GM06990 (cell line): ENCODE data around the gene CBY2.
A peak's percentile ranks its signal among the peaks of the same experiment; 100 is the strongest.

ENCODE experiments used
- DNase-seq: peaks from one replicate; pipeline ENCODE4 v3.0.0-alpha.2; 2011; ENCODE audit not compliant: insufficient read length; ENCODE audit errors: extremely low read depth
- H3K27me3 ChIP-seq: replicated peaks from 2 replicates; pipeline ENCODE4 v1.6.0; 2011; ENCODE audit warnings: low read length; ENCODE audit not compliant: control insufficient read depth, insufficient read depth
- H3K36me3 ChIP-seq: 2 replicates; pipeline ENCODE4 v1.5.1; 2011; ENCODE audit warnings: low read length; ENCODE audit not compliant: control insufficient read depth, insufficient read depth
- H3K4me3 ChIP-seq: replicated peaks from 2 replicates; pipeline ENCODE4 v1.5.1; 2011; ENCODE audit warnings: low read depth, mild to moderate bottlenecking, control low read depth, low read length
- CTCF ChIP-seq: IDR thresholded peaks from 2 replicates; pipeline ENCODE4 v1.5.1; 2011; ENCODE audit warnings: low read length, control low read depth, mild to moderate bottlenecking, inconsistent platforms; ENCODE audit not compliant: insufficient read depth, poor library complexity, severe bottlenecking

Gene CBY2

GRCh38 chr13:45696610-45697226 is 5.4 kb upstream of the CBY2 start:
- no peak for TF ChIP-seq CTCF
- DNase-seq, result peak; percentile 50
- H3K27me3 ChIP-seq, result no peaks in the 10 kb centered on the region
- H3K36me3 ChIP-seq, result no peaks in the 10 kb centered on the region; the same call in 1 of the 2 replicates
- H3K4me3 ChIP-seq, result no peak overlapping the region; the same call in 1 of the 2 replicates

- H3K27me3 ChIP-seq, result no peaks in the 10 kb centered on the region
- H3K4me3 ChIP-seq, result peak overlapping the region; percentile 78
- no peaks in the 10 kb centered on the region for H3K36me3 ChIP-seq
- peak; percentile 85 for TF ChIP-seq CTCF
- DNase-seq, result peak; percentile 77
Measured at GRCh38 chr13:45700971-45701900, 884 bp upstream of the CBY2 start.

- DNase-seq, result no peak
- Histone ChIP-seq H3K27me3 (no peaks in the 10 kb centered on the region), H3K4me3 (no peak overlapping the region), H3K36me3 (no peaks in the 10 kb centered on the region)
- no peak for TF ChIP-seq CTCF
Measured at GRCh38 chr13:45702869-45703391, 810 bp downstream of the CBY2 start.

- Histone ChIP-seq H3K27me3 (no peaks in the 10 kb centered on the region), H3K4me3 (no peak overlapping the region), H3K36me3 (no peaks in the 10 kb centered on the region)
- DNase-seq, result no peak
- no peak for TF ChIP-seq CTCF
Measured at GRCh38 chr13:45704211-45704739, 2.2 kb downstream of the CBY2 start.

- Histone ChIP-seq H3K4me3 (no peak overlapping the region), H3K36me3 (no peaks in the 10 kb centered on the region), H3K27me3 (no peaks in the 10 kb centered on the region)
- no peak for TF ChIP-seq CTCF
- DNase-seq, result no peak
Measured at GRCh38 chr13:45704854-45705695, 3.0 kb downstream of the CBY2 start.
